SK-N-SH (cell line): ENCODE results near the gene SHD.

Experiments
- CTCF ChIP-seq: fragments of 200-600 bp; sonication (generic); IDR thresholded peaks from 2 replicates; pipeline ENCODE4 v1.6.1; 2017; ENCODE audit warnings: antibody characterized with exemption, mild to moderate bottlenecking, moderate library complexity
- ELF1 ChIP-seq: IDR thresholded peaks from 2 replicates; pipeline ENCODE4 v1.4.0; 2012
- EP300 ChIP-seq, 2 experiments: IDR thresholded peaks; 2 replicates each; pipeline versions ENCODE4 v1.4.0 to v1.6.1; 2012; ENCODE audit warnings: borderline replicate concordance in 1 of 2, low read depth in 1 of 2, low read length in 1 of 2
- EZH2phosphoT487 ChIP-seq: fragments of 200-600 bp; sonication (generic); IDR thresholded peaks from 2 replicates; pipeline ENCODE4 v1.6.1; 2017; ENCODE audit warnings: low read depth, mixed run types, mild to moderate bottlenecking, antibody characterized with exemption, moderate library complexity, borderline replicate concordance
- FOSL2 ChIP-seq: IDR thresholded peaks from 2 replicates; pipeline ENCODE4 v1.4.0; 2012; ENCODE audit warnings: low read depth, mild to moderate bottlenecking, moderate library complexity, borderline replicate concordance
- JUND ChIP-seq: IDR thresholded peaks from 2 replicates; pipeline ENCODE4 v1.4.0; 2012
- MXI1 ChIP-seq: IDR thresholded peaks from 2 replicates; pipeline ENCODE4 v1.6.1; 2012; ENCODE audit warnings: mild to moderate bottlenecking, low read depth, low read length, improper control_type of control experiment
- PBX3 ChIP-seq: IDR thresholded peaks from 2 replicates; pipeline ENCODE4; 2012
- POLR2AphosphoS5 ChIP-seq: IDR thresholded peaks from 2 replicates; pipeline ENCODE4 v1.6.1; 2012; ENCODE audit warnings: low read depth, low read length
- RFX5 ChIP-seq: IDR thresholded peaks from 2 replicates; pipeline ENCODE4 v1.6.1; 2012; ENCODE audit warnings: mild to moderate bottlenecking, improper control_type of control experiment, low read length
- SMC3 ChIP-seq: IDR thresholded peaks from 2 replicates; pipeline ENCODE4 v1.6.1; 2012; ENCODE audit warnings: low read depth, low read length, improper control_type of control experiment
- USF1 ChIP-seq: IDR thresholded peaks from 2 replicates; pipeline ENCODE4 v1.4.0; 2012; ENCODE audit warnings: low read depth, borderline replicate concordance
- USF2 ChIP-seq: fragments of 150-350 bp; IDR thresholded peaks from 2 replicates; pipeline ENCODE4 v1.6.1; 2017; ENCODE audit warnings: antibody characterized with exemption, low read length, low read depth, borderline replicate concordance

GRCh38 chr19:4278010-4278409 is 1.1 kb upstream of the SHD start:
- no peak for TF ChIP-seq USF2
- no peak for TF ChIP-seq POLR2AphosphoS5
- no peak for TF ChIP-seq CTCF
- no peak for TF ChIP-seq JUND
- no peak for TF ChIP-seq RFX5
- no peak for TF ChIP-seq FOSL2
- no peak for TF ChIP-seq PBX3
- TF ChIP-seq MXI1 = no peak
- no peak for TF ChIP-seq EP300 (IDR thresholded peaks at IDR 0.05; ENCODE audit: borderline replicate concordance in 1 of 2, low read depth in 1 of 2, low read length in 1 of 2)
- no peak for TF ChIP-seq USF1
- TF ChIP-seq EZH2phosphoT487 = no peak
- TF ChIP-seq ELF1 = no peak
- no peak for TF ChIP-seq SMC3
